ENCODE measurements around the gene ANO10.

ANO10 gene

GRCh38 chr3:43423639-43424038 is 198.2 kb downstream of the ANO10 start:
- Histone ChIP-seq H3K18ac (ENCODE audit: low read length) (no peak overlapping the region), H2BK5ac (ENCODE audit: low read length) (no peak overlapping the region), H3K4me2 (ENCODE audit: low read length) (no peak overlapping the region), H2BK15ac (replicated peaks; ENCODE audit: low read depth) (no peak overlapping the region), H3K23ac (ENCODE audit: low read length) (no peak overlapping the region), H2AK5ac (ENCODE audit: low read length) (no peak overlapping the region), H2BK120ac (ENCODE audit: low read depth, low read length) (no peak overlapping the region), H3K79me1 (ENCODE audit: low read length) (no peaks in the 10 kb centered on the region), H3K4me1 (ENCODE audit: control insufficient read depth, low read depth, low read length) (no peaks in the 10 kb centered on the region), H3K36me3 (ENCODE audit: control insufficient read depth, insufficient read depth, low read length) (no peaks in the 10 kb centered on the region), H3K27me3 (ENCODE audit: insufficient read depth, low read length, poor library complexity) (no peaks in the 10 kb centered on the region), H3K27ac (ENCODE audit: low read depth, low read length) (no peak overlapping the region), H3K9ac (ENCODE audit: low read length) (no peak overlapping the region), H4K8ac (ENCODE audit: low read depth, low read length) (no peak overlapping the region), H3K79me2 (ENCODE audit: control insufficient read depth, insufficient read depth, low read length) (no peaks in the 10 kb centered on the region), H3K4me3 (ENCODE audit: low read length) (no peak overlapping the region), H4K5ac (ENCODE audit: low read length) (no peak overlapping the region), H3K56ac (ENCODE audit: low read length) (no peak overlapping the region), H3K4ac (ENCODE audit: low read depth, low read length) (no peak overlapping the region)
- no CpG with 5 or more reads among the region's 3 CpGs for WGBS (ENCODE audit: extremely low coverage, insufficient coverage, low lambda C conversion rate)
- no peak for DNase-seq

- H3K79me1 ChIP-seq (ENCODE audit: low read length), result no peaks in the 10 kb centered on the region
- H3K9ac ChIP-seq (ENCODE audit: low read length), result no peak overlapping the region
- no peaks in the 10 kb centered on the region for H3K79me2 ChIP-seq (ENCODE audit: control insufficient read depth, insufficient read depth, low read length)
- H2BK5ac ChIP-seq (ENCODE audit: low read length), result no peak overlapping the region
- no peak overlapping the region for H3K4me3 ChIP-seq (ENCODE audit: low read length)
- H3K36me3 ChIP-seq (ENCODE audit: control insufficient read depth, insufficient read depth, low read length), result no peaks in the 10 kb centered on the region
- no peak for DNase-seq
- H3K27me3 ChIP-seq (ENCODE audit: insufficient read depth, low read length, poor library complexity), result no peaks in the 10 kb centered on the region
- no peak overlapping the region for H3K4ac ChIP-seq (ENCODE audit: low read depth, low read length)
- H4K8ac ChIP-seq (ENCODE audit: low read depth, low read length), result no peak overlapping the region
- no peak overlapping the region for H3K4me2 ChIP-seq (ENCODE audit: low read length)
- no peak overlapping the region for H3K18ac ChIP-seq (ENCODE audit: low read length)
- no peak overlapping the region for H3K23ac ChIP-seq (ENCODE audit: low read length)
- no peak overlapping the region for H3K27ac ChIP-seq (ENCODE audit: low read depth, low read length)
- H2BK120ac ChIP-seq (ENCODE audit: low read depth, low read length), result no peak overlapping the region
- H3K56ac ChIP-seq (ENCODE audit: low read length), result no peak overlapping the region
- no CpG with 5 or more reads among the region's 3 CpGs for WGBS (ENCODE audit: extremely low coverage, insufficient coverage, low lambda C conversion rate)
- no peaks in the 10 kb centered on the region for H3K4me1 ChIP-seq (ENCODE audit: control insufficient read depth, low read depth, low read length)
- H4K5ac ChIP-seq (ENCODE audit: low read length), result no peak overlapping the region
- H2AK5ac ChIP-seq (ENCODE audit: low read length), result no peak overlapping the region
- no peak overlapping the region for H2BK15ac ChIP-seq (replicated peaks; ENCODE audit: low read depth)
These were observed 198.7 kb downstream of the ANO10 start for GRCh38 chr3:43423142-43423541.

DNA sequence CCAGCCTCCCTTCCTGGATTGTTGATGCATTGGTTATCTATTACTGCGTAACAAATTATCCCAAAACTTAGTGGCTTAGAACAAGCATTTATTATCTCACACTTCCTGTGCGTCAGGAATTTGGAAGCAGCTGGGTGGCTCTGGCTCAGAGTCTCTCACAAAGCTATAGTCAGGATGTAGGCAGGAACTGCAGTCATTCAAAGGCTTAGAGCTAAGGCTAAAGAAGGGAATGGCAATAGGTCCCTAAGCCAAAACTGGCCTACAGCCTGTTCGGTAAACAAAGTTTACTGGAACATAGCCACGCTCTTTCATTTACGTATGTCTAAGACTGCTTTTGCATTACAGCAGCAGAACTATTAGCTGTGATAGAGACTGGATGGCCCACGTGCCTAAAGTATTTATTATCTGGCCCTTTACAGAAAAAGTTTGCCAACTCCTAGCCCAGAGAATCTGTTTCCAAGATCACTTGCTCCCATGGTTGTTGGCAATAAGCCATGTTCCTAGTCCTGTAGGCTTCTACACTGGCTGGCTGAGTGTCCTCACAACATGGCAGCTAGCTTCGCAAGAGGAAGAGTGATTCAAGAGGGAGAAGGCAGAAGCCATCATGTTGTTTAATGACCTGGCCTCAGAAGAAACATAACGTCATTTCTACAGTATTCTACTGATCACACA is 203.1 kb downstream of the ANO10 start:
- no peaks in the 10 kb centered on the region for H3K4me1 ChIP-seq (ENCODE audit: control insufficient read depth, low read depth, low read length)
- H3K27ac ChIP-seq (ENCODE audit: low read depth, low read length), result no peak overlapping the region
- H3K4me3 ChIP-seq (ENCODE audit: low read length), result no peak overlapping the region
- H3K4me2 ChIP-seq (ENCODE audit: low read length), result no peak overlapping the region
- no peak overlapping the region for H4K8ac ChIP-seq (ENCODE audit: low read depth, low read length)
- H3K79me1 ChIP-seq (ENCODE audit: low read length), result no peaks in the 10 kb centered on the region
- no peak overlapping the region for H3K9ac ChIP-seq (ENCODE audit: low read length)
- H3K23ac ChIP-seq (ENCODE audit: low read length), result no peak overlapping the region
- DNase-seq, result no peak
- WGBS (ENCODE audit: extremely low coverage, insufficient coverage, low lambda C conversion rate), result no CpG with 5 or more reads among the region's 8 CpGs
- no peaks in the 10 kb centered on the region for H3K27me3 ChIP-seq (ENCODE audit: insufficient read depth, low read length, poor library complexity)
- H3K18ac ChIP-seq (ENCODE audit: low read length), result no peak overlapping the region
- H3K36me3 ChIP-seq (ENCODE audit: control insufficient read depth, insufficient read depth, low read length), result no peaks in the 10 kb centered on the region
- H3K79me2 ChIP-seq (ENCODE audit: control insufficient read depth, insufficient read depth, low read length), result no peaks in the 10 kb centered on the region
- H4K5ac ChIP-seq (ENCODE audit: low read length), result no peak overlapping the region
- no peak overlapping the region for H2BK5ac ChIP-seq (ENCODE audit: low read length)
- H2AK5ac ChIP-seq (ENCODE audit: low read length), result no peak overlapping the region
- no peak overlapping the region for H3K4ac ChIP-seq (ENCODE audit: low read depth, low read length)
- H2BK15ac ChIP-seq (replicated peaks; ENCODE audit: low read depth), result no peak overlapping the region
- H3K56ac ChIP-seq (ENCODE audit: low read length), result no peak overlapping the region
- H2BK120ac ChIP-seq (ENCODE audit: low read depth, low read length), result no peak overlapping the region

- no peaks in the 10 kb centered on the region for H3K79me1 ChIP-seq (ENCODE audit: low read length)
- H3K27ac ChIP-seq (ENCODE audit: low read depth, low read length), result no peak overlapping the region
- no peaks in the 10 kb centered on the region for H3K27me3 ChIP-seq (ENCODE audit: insufficient read depth, low read length, poor library complexity)
- no peak for DNase-seq
- no peak overlapping the region for H3K9ac ChIP-seq (ENCODE audit: low read length)
- no peaks in the 10 kb centered on the region for H3K79me2 ChIP-seq (ENCODE audit: control insufficient read depth, insufficient read depth, low read length)
- no peak overlapping the region for H3K4me3 ChIP-seq (ENCODE audit: low read length)
- no peak overlapping the region for H3K4me2 ChIP-seq (ENCODE audit: low read length)
- H3K23ac ChIP-seq (ENCODE audit: low read length), result no peak overlapping the region
- H4K5ac ChIP-seq (ENCODE audit: low read length), result no peak overlapping the region
- no peak overlapping the region for H3K4ac ChIP-seq (ENCODE audit: low read depth, low read length)
- H2BK5ac ChIP-seq (ENCODE audit: low read length), result no peak overlapping the region
- no CpG with 5 or more reads among the region's 11 CpGs for WGBS (ENCODE audit: extremely low coverage, insufficient coverage, low lambda C conversion rate)
- H3K18ac ChIP-seq (ENCODE audit: low read length), result no peak overlapping the region
- no peak overlapping the region for H2AK5ac ChIP-seq (ENCODE audit: low read length)
- H4K8ac ChIP-seq (ENCODE audit: low read depth, low read length), result no peak overlapping the region
- H3K4me1 ChIP-seq (ENCODE audit: control insufficient read depth, low read depth, low read length), result no peaks in the 10 kb centered on the region
- no peak overlapping the region for H3K56ac ChIP-seq (ENCODE audit: low read length)
- H2BK15ac ChIP-seq (replicated peaks; ENCODE audit: low read depth), result no peak overlapping the region
- H3K36me3 ChIP-seq (ENCODE audit: control insufficient read depth, insufficient read depth, low read length), result no peaks in the 10 kb centered on the region
- H2BK120ac ChIP-seq (ENCODE audit: low read depth, low read length), result no peak overlapping the region
These were observed 204.7 kb downstream of the ANO10 start for GRCh38 chr3:43417133-43417532.

DNA sequence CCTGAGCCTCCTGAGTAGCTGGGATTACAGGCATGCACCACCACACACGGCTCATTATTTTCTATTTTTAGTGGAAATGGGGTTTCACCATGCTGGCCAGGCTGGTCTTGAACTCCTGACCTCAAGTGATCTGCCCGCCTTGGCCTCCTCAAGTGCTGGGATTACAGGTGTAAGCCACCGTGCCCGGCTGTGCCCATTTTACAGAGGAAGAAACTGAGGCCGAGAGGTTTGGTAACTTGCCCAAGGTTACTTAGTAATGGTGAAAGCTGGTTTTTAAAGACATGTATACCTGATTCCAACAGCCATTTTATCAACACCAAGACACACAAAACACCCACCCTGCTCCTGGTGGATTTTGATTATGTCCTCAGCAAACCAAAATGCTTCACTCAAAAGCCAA is 206.7 kb downstream of the ANO10 start:
- no peak overlapping the region for H3K56ac ChIP-seq (ENCODE audit: low read length)
- no peak overlapping the region for H4K5ac ChIP-seq (ENCODE audit: low read length)
- no peak overlapping the region for H3K9ac ChIP-seq (ENCODE audit: low read length)
- H3K4me2 ChIP-seq (ENCODE audit: low read length), result no peak overlapping the region
- H3K27ac ChIP-seq (ENCODE audit: low read depth, low read length), result no peak overlapping the region
- no CpG with 5 or more reads among the region's 5 CpGs for WGBS (ENCODE audit: extremely low coverage, insufficient coverage, low lambda C conversion rate)
- no peak overlapping the region for H3K4me3 ChIP-seq (ENCODE audit: low read length)
- H2BK120ac ChIP-seq (ENCODE audit: low read depth, low read length), result no peak overlapping the region
- H3K79me2 ChIP-seq (ENCODE audit: control insufficient read depth, insufficient read depth, low read length), result no peaks in the 10 kb centered on the region
- DNase-seq, result no peak
- no peak overlapping the region for H2AK5ac ChIP-seq (ENCODE audit: low read length)
- H3K79me1 ChIP-seq (ENCODE audit: low read length), result no peaks in the 10 kb centered on the region
- H2BK15ac ChIP-seq (replicated peaks; ENCODE audit: low read depth), result no peak overlapping the region
- H3K18ac ChIP-seq (ENCODE audit: low read length), result no peak overlapping the region
- H3K36me3 ChIP-seq (ENCODE audit: control insufficient read depth, insufficient read depth, low read length), result no peaks in the 10 kb centered on the region
- no peak overlapping the region for H2BK5ac ChIP-seq (ENCODE audit: low read length)
- no peak overlapping the region for H3K4ac ChIP-seq (ENCODE audit: low read depth, low read length)
- no peaks in the 10 kb centered on the region for H3K27me3 ChIP-seq (ENCODE audit: insufficient read depth, low read length, poor library complexity)
- no peak overlapping the region for H4K8ac ChIP-seq (ENCODE audit: low read depth, low read length)
- H3K23ac ChIP-seq (ENCODE audit: low read length), result no peak overlapping the region
- no peaks in the 10 kb centered on the region for H3K4me1 ChIP-seq (ENCODE audit: control insufficient read depth, low read depth, low read length)
